Prostate gland (tissue), 2 donors: ENCODE data around the gene MYO1D.

Source experiments
- POLR2A ChIP-seq: fragments of 450-650 bp; IDR thresholded peaks from one replicate; pipeline ENCODE4 v1.6.1; 2016; ENCODE audit warnings: antibody characterized with exemption, mild to moderate bottlenecking
- TF ChIP-seq, protein P1 (sequence below), 4 experiments: fragments of 200-600 bp in 2 of 4; fragments of 450-650 bp in 2 of 4; sonication (generic) in 2 of 4; IDR thresholded peaks; 1 replicate in 3 of 4; 2 replicates in 1 of 4; pipeline ENCODE4 v1.5.1; 2016 to 2019; ENCODE audit warnings: antibody characterized with exemption in 4 of 4, mild to moderate bottlenecking in 2 of 4, moderate library complexity in 2 of 4

DNA sequence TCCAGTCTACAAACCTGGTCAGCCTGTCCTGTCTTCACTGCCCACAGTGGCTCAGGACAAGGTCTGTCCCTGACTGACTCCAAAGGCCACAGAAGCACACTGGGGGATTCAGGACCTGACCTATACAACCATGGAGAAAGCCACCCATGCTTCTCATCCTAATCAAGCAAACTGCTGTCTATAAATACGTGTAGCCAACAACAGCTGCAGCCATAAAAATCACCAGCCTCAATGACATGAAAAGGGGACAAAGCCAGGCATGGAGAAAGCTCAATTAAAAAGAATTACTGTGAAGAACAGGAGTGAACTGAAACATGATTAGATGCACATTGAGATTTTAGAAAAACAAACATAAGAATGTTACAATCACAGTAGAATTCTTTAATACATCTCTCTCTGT, 220.0 kb downstream of the MYO1D start:
- no peak for TF ChIP-seq POLR2A
- TF ChIP-seq, protein P1, sequence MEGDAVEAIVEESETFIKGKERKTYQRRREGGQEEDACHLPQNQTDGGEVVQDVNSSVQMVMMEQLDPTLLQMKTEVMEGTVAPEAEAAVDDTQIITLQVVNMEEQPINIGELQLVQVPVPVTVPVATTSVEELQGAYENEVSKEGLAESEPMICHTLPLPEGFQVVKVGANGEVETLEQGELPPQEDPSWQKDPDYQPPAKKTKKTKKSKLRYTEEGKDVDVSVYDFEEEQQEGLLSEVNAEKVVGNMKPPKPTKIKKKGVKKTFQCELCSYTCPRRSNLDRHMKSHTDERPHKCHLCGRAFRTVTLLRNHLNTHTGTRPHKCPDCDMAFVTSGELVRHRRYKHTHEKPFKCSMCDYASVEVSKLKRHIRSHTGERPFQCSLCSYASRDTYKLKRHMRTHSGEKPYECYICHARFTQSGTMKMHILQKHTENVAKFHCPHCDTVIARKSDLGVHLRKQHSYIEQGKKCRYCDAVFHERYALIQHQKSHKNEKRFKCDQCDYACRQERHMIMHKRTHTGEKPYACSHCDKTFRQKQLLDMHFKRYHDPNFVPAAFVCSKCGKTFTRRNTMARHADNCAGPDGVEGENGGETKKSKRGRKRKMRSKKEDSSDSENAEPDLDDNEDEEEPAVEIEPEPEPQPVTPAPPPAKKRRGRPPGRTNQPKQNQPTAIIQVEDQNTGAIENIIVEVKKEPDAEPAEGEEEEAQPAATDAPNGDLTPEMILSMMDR (IDR thresholded peaks at IDR 0.05), result no peak
